Upper lobe of right lung (tissue), 1 donor: ENCODE results near the gene GPC5. TPM values are rescaled to one million over a fixed set of nuclear protein-coding genes. Genes with fewer than 3 reads are reported as not detected.

Source experiments
- ATAC-seq: fragments of 200-7000 bp; cut with Tn5 transposase; one replicate; pipeline ENCODE4 v1.9.1; 2020; ENCODE audit warnings: mild to moderate bottlenecking, moderate library complexity
- DNase-seq: peaks from one replicate; pipeline ENCODE4 v3.0.0-alpha.2; 2020
- H3K27ac ChIP-seq: fragments of 200-600 bp; one replicate; pipeline ENCODE4 v1.8.0; 2022
- H3K27me3 ChIP-seq: fragments of 200-600 bp; one replicate; pipeline ENCODE4 v1.8.0; 2022; ENCODE audit warnings: mild to moderate bottlenecking
- H3K36me3 ChIP-seq: fragments of 200-600 bp; one replicate; pipeline ENCODE4 v1.8.0; 2022
- H3K4me1 ChIP-seq: fragments of 200-600 bp; one replicate; pipeline ENCODE4 v1.8.0; 2022
- H3K4me3 ChIP-seq: fragments of 200-600 bp; one replicate; pipeline ENCODE4 v1.8.0; 2022; ENCODE audit warnings: mild to moderate bottlenecking
- H3K9me3 ChIP-seq: fragments of 200-600 bp; one replicate; pipeline ENCODE4 v1.8.0; 2022
- CTCF ChIP-seq: fragments of 200-600 bp; IDR thresholded peaks from one replicate; pipeline ENCODE4 v1.8.0; 2022; ENCODE audit warnings: antibody characterized with exemption
- intact Hi-C: fragments of 100-400 bp; cut with DNase I; formaldehyde crosslinking; loops from one replicate; pipeline ENCODE4 v1.11.0; 2022
- total RNA-seq: library from RNA; stranded (reverse); fragmentation: NEBNext Ultra II Directional; extraction: Animal tissue kit (Norgen Biotek cat#: 25700); gene quantifications from one replicate; pipeline ENCODE4 v1.2.1, GENCODE V29; 2021
- donor health status: DM: no; HTN: yes; CAD: no; lungs with severe emphysema.

The GPC5 gene
- total RNA-seq, 1 donor from 2014 or later, result 8.1 TPM

GRCh38 chr13:91482427-91482826 lies 84.0 kb downstream of the GPC5 start:
- Histone ChIP-seq H3K9me3 (no peaks in the 10 kb centered on the region), H3K4me1 (no peaks in the 10 kb centered on the region), H3K36me3 (no peaks in the 10 kb centered on the region), H3K4me3 (no peak overlapping the region), H3K27ac (no peak overlapping the region), H3K27me3 (no peaks in the 10 kb centered on the region)
- DNase-seq (no peak), ATAC-seq (no peak)
- no peak for TF ChIP-seq CTCF
- intact Hi-C loops, result no loop called here

- H3K4me3 ChIP-seq, result no peak overlapping the region
- H3K9me3 ChIP-seq, result no peaks in the 10 kb centered on the region
- no peak overlapping the region for H3K27ac ChIP-seq
- H3K27me3 ChIP-seq, result no peaks in the 10 kb centered on the region
- no peak for TF ChIP-seq CTCF
- no peaks in the 10 kb centered on the region for H3K36me3 ChIP-seq
- intact Hi-C loops, result no loop called here
- no peak for ATAC-seq
- DNase-seq, result no peak
- H3K4me1 ChIP-seq, result no peaks in the 10 kb centered on the region
These were observed 93.6 kb downstream of the GPC5 start for GRCh38 chr13:91491980-91492379.

GRCh38 chr13:91493442-91493841 lies 95.0 kb downstream of the GPC5 start:
- Histone ChIP-seq H3K4me3 (no peak overlapping the region), H3K27ac (no peak overlapping the region), H3K36me3 (no peaks in the 10 kb centered on the region), H3K4me1 (no peaks in the 10 kb centered on the region), H3K27me3 (no peaks in the 10 kb centered on the region), H3K9me3 (no peaks in the 10 kb centered on the region)
- DNase-seq (no peak), ATAC-seq (no peak)
- intact Hi-C loops, result no loop called here
- TF ChIP-seq CTCF, result no peak

GRCh38 chr13:91498298-91498697 lies 99.9 kb downstream of the GPC5 start:
- H3K4me1 ChIP-seq, result no peaks in the 10 kb centered on the region
- H3K9me3 ChIP-seq, result no peaks in the 10 kb centered on the region
- no peak overlapping the region for H3K27ac ChIP-seq
- TF ChIP-seq CTCF, result no peak
- intact Hi-C loops, result no loop called here
- H3K36me3 ChIP-seq, result no peaks in the 10 kb centered on the region
- no peak overlapping the region for H3K4me3 ChIP-seq
- no peak for ATAC-seq
- no peak for DNase-seq
- H3K27me3 ChIP-seq, result no peaks in the 10 kb centered on the region

- ATAC-seq (no peak), DNase-seq (no peak)
- Histone ChIP-seq H3K27ac (no peak overlapping the region), H3K36me3 (no peaks in the 10 kb centered on the region), H3K9me3 (no peaks in the 10 kb centered on the region), H3K4me3 (no peak overlapping the region), H3K27me3 (no peaks in the 10 kb centered on the region), H3K4me1 (no peaks in the 10 kb centered on the region)
- no peak for TF ChIP-seq CTCF
- intact Hi-C loops, result no loop called here
These were observed 105.8 kb downstream of the GPC5 start for GRCh38 chr13:91504216-91504615.

GRCh38 chr13:91506759-91507158 lies 108.3 kb downstream of the GPC5 start:
- H3K27ac ChIP-seq, result no peak overlapping the region
- no peaks in the 10 kb centered on the region for H3K36me3 ChIP-seq
- no peak for TF ChIP-seq CTCF
- ATAC-seq (no peak), DNase-seq (no peak)
- intact Hi-C loops, result no loop called here
- no peaks in the 10 kb centered on the region for H3K27me3 ChIP-seq
- H3K4me3 ChIP-seq, result no peak overlapping the region
- H3K9me3 ChIP-seq, result no peaks in the 10 kb centered on the region
- H3K4me1 ChIP-seq, result no peaks in the 10 kb centered on the region
